CD4-positive, alpha-beta T cell (primary cell): Measurements from ENCODE around the gene TUBGCP2. TPM values are rescaled to one million over a fixed set of nuclear protein-coding genes. Genes with fewer than 3 reads are reported as not detected.

Experiments used
- ATAC-seq: fragments of 200-7000 bp; cut with Tn5 transposase; one replicate; pipeline ENCODE4 v1.10.0; 2022; ENCODE audit warnings: mild to moderate bottlenecking; ENCODE audit not compliant: poor library complexity
- CTCF ChIA-PET: fragments of 350-600 bp; sonication (Branson Sonifier 250); formaldehyde crosslinking; loops from one replicate; lab custom pipeline; 2021; ENCODE audit warnings: antibody characterized with exemption, inconsistent platforms; lab: Charles Lee
- POLR2A ChIA-PET: fragments of 350-600 bp; sonication (Branson Sonifier 250); formaldehyde crosslinking; loops from one replicate; lab custom pipeline; 2021; ENCODE audit warnings: antibody characterized with exemption, inconsistent platforms; lab: Charles Lee
- DNase-seq, 14 experiments: peaks; one replicate each; pipeline ENCODE4 v3.0.0-alpha.2; 2013 to 2020; ENCODE audit warnings: mixed read lengths in 2 of 14
- H3K27ac ChIP-seq, 2 donors: one replicate each; pipeline versions ENCODE4 v1.5.1 to v1.7.0; 2013; ENCODE audit warnings: low read length in 2 of 2, low read depth in 1 of 2, mild to moderate bottlenecking in 1 of 2
- H3K27me3 ChIP-seq, 2 experiments: 1 replicate in 1 of 2; 2 replicates in 1 of 2; pipeline versions ENCODE4 v1.6.1 to v1.7.0; 2013; ENCODE audit warnings: low read length in 2 of 2, control low read depth in 1 of 2, mild to moderate bottlenecking in 1 of 2, moderate library complexity in 1 of 2; ENCODE audit not compliant: insufficient read depth in 2 of 2, control insufficient read depth in 1 of 2
- H3K36me3 ChIP-seq: one replicate; pipeline ENCODE4 v1.6.1; 2013; ENCODE audit warnings: low read length, control low read depth; ENCODE audit not compliant: insufficient read depth
- H3K4me1 ChIP-seq: one replicate; pipeline ENCODE4 v1.6.1; 2013; ENCODE audit warnings: low read length, control low read depth; ENCODE audit not compliant: insufficient read depth
- H3K4me3 ChIP-seq: one replicate; pipeline ENCODE4 v1.5.1; 2013; ENCODE audit warnings: mild to moderate bottlenecking, low read length, moderate library complexity
- H3K9me3 ChIP-seq, 2 experiments: 1 replicate in 1 of 2; 2 replicates in 1 of 2; pipeline versions ENCODE4 v1.6.1 to v1.7.0; 2013; ENCODE audit warnings: low read length in 2 of 2, mild to moderate bottlenecking in 2 of 2, control low read depth in 1 of 2, moderate library complexity in 1 of 2; ENCODE audit not compliant: control insufficient read depth in 1 of 2, insufficient read depth in 1 of 2
- H3K27ac Mint-ChIP-seq: one replicate; pipeline ENCODE4 v1.8.0; 2020; ENCODE audit warnings: mixed read lengths
- H3K27me3 Mint-ChIP-seq: one replicate; pipeline ENCODE4 v1.8.0; 2021; ENCODE audit warnings: mixed read lengths
- H3K36me3 Mint-ChIP-seq: one replicate; pipeline ENCODE4 v1.8.0; 2021; ENCODE audit warnings: low read depth, mixed read lengths
- H3K4me1 Mint-ChIP-seq: one replicate; pipeline ENCODE4 v1.8.0; 2021; ENCODE audit warnings: low read depth, mixed read lengths
- H3K4me3 Mint-ChIP-seq: one replicate; pipeline ENCODE4 v1.8.0; 2020; ENCODE audit warnings: mild to moderate bottlenecking, mixed read lengths
- H3K9me3 Mint-ChIP-seq: one replicate; pipeline ENCODE4 v1.8.0; 2020; ENCODE audit warnings: mixed read lengths
- intact Hi-C, 2 experiments: fragments of 100-400 bp; cut with DNase I in 1 of 2; cut with micrococcal nuclease in 1 of 2; formaldehyde crosslinking; loops; one replicate each; pipeline versions ENCODE4 v1.15.1 to v1.9.0; 2023 to 2025; cut with DNase I, micrococcal nuclease
- total RNA-seq, 174 experiments: library from RNA in 2 of 174; stranded (reverse) in 2 of 174; gene quantifications; one replicate each; pipeline ENCODE4 v1.2.3 and lab custom pipeline; 2021 to 2026
- TF ChIP-seq, protein P1 (sequence below): fragments of 200-600 bp; IDR thresholded peaks from one replicate; pipeline ENCODE4 v1.8.0; 2022; ENCODE audit warnings: antibody characterized with exemption, mild to moderate bottlenecking

TUBGCP2 gene
- total RNA-seq, 2 experiments from 2014 or later = 89.3 to 94.2 TPM

DNA sequence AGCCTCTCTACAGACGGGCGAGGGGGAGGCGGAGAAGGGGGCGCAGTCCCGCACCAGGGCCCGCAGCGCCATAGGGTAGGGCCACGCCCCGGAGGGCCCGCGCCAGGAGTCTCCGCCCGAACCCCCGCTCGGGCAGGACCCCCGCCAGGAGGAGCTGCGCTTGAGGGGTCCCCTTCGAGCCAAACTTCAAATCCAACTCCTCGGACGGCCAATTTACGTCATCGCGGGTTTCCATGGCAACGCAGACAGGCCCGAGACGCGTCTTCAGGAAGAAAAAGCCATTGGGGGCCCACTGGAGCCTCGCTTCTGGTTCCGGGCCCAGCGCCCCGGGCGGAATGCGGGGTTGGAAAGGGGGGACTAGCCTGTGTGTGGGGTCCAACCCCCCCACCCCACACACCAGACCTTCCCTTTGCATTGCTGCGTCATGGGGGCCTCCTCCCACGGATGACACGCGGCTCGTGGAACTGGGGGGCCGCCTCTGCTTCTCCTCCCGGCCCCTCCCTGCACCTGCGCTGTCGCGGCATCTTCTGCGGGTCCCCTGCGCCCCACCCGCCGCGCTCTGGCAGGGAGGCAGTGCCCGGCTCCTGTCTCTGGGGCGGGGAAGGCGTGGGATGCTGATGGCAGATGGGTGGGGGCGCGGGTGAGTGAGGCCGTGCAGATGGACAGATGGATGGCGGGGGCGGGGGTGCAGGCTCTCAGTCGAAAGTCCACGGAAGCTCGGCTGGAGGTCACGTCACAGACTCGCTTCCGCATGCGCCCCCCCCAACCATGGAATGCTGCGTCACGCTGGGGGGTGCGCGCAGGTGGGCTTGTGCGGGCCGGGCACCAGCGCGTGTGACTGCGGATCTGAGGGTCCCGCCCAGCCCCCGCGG is 26.8 kb upstream of the TUBGCP2 start:
- intact Hi-C loops = loop anchor here (2.0 to 5.0 kb wide), 4 partner anchors 21 to 57 kb away; partner anchors contain the start of genes ECHS1 (in 1 of the 2), FUOM (in 1 of the 2) and MTG1 (in 1 of the 2)
- Histone ChIP-seq H3K4me3 (peak overlapping the region; percentile 58), H3K27ac (peak overlapping the region; percentile 53 to 78)

DNA sequence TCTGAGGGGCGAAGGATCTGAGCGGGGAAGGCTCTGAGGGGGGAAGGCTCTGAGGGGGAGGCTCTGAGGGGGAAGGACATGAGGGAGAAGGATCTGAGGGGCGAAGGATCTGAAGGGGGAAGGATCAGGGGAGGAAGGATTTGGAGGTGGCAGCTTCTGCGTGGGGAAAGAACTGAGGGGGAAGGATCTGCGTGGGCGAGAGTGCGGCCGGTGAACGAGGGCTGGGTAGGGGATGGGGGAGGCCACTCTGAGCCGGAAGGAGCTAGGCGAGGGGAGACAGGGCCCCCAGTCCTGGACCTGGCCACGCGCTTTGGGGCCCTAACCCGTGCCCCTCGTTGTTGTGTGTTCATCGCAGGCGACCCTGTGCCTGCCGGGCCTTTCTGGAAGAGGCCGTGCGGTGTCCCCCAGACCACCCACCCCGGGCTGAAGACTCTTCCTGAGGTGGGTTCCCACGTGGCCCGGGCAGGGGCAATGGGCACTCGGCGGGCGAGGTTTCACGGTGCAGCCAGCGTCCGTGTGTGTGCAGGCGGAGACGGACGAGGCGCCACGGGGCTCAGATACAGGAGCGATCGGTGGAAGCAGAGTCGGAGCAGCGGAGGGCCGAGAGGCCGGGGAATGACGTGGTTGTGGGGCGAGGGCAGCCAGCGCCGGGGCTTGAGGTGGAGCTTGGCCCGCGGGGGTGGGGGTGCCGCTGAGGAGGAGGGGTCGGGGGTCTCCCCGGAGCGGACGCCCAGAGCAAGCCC is 26.0 kb upstream of the TUBGCP2 start:
- TF ChIP-seq, protein P1, sequence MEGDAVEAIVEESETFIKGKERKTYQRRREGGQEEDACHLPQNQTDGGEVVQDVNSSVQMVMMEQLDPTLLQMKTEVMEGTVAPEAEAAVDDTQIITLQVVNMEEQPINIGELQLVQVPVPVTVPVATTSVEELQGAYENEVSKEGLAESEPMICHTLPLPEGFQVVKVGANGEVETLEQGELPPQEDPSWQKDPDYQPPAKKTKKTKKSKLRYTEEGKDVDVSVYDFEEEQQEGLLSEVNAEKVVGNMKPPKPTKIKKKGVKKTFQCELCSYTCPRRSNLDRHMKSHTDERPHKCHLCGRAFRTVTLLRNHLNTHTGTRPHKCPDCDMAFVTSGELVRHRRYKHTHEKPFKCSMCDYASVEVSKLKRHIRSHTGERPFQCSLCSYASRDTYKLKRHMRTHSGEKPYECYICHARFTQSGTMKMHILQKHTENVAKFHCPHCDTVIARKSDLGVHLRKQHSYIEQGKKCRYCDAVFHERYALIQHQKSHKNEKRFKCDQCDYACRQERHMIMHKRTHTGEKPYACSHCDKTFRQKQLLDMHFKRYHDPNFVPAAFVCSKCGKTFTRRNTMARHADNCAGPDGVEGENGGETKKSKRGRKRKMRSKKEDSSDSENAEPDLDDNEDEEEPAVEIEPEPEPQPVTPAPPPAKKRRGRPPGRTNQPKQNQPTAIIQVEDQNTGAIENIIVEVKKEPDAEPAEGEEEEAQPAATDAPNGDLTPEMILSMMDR = no peak
- CTCF ChIA-PET = no interaction called here
- peak overlapping the region; percentile 86 for H3K27ac Mint-ChIP-seq
- peaks cover 4% of the 10 kb centered on the region for H3K9me3 Mint-ChIP-seq
- ATAC-seq (peak; percentile 10), DNase-seq (peak in 5 of 14 experiments; percentile 13 to 65 (median 55))
- POLR2A ChIA-PET = no interaction called here
- H3K4me3 ChIP-seq = peak overlapping the region; percentile 58
- H3K27me3 ChIP-seq = no peaks in the 10 kb centered on the region
- intact Hi-C loops = loop anchor here (5.0 kb wide), 2 partner anchors 38 to 58 kb away; partner anchors contain the start of genes ECHS1 (in 1 of the 2) and MTG1 (in 1 of the 2)
- H3K4me1 ChIP-seq = peaks cover 46% of the 10 kb centered on the region
- peaks cover 7% of the 10 kb centered on the region for H3K4me1 Mint-ChIP-seq
- peak overlapping the region; percentile 84 for H3K4me3 Mint-ChIP-seq
- H3K36me3 Mint-ChIP-seq = peaks cover 4% of the 10 kb centered on the region
- H3K36me3 ChIP-seq = no peaks in the 10 kb centered on the region
- peaks cover 14% of the 10 kb centered on the region for H3K27me3 Mint-ChIP-seq
- H3K27ac ChIP-seq = peak overlapping the region; percentile 53 to 78
- H3K9me3 ChIP-seq = peaks cover 0 to 13% of the 10 kb centered on the region in 2 experiments

More for the DNA sequence above, 26.8 kb upstream of the TUBGCP2 start:
- peaks cover 12% of the 10 kb centered on the region for H3K27me3 Mint-ChIP-seq
- peaks cover 4% of the 10 kb centered on the region for H3K36me3 Mint-ChIP-seq
- DNase-seq (peak; percentile 67 to 96 (median 83)), ATAC-seq (peak; percentile 56)
- Histone ChIP-seq H3K9me3 (peaks cover 0 to 13% of the 10 kb centered on the region in 2 experiments), H3K36me3 (no peaks in the 10 kb centered on the region), H3K4me1 (peaks cover 41% of the 10 kb centered on the region), H3K27me3 (no peaks in the 10 kb centered on the region)
- ChIA-PET POLR2A (interaction anchor here (0.7 to 2.0 kb wide), 9 partner anchors 11 to 73 kb away, joined by 3 to 12 read pairs (median 5); partner anchors contain the start of genes FUOM and PAOX), CTCF (no interaction called here)
- H3K4me1 Mint-ChIP-seq = peaks cover 6% of the 10 kb centered on the region
- TF ChIP-seq, protein P1 = no peak
- peaks cover 4% of the 10 kb centered on the region for H3K9me3 Mint-ChIP-seq
- H3K27ac Mint-ChIP-seq = peak overlapping the region; percentile 86
- H3K4me3 Mint-ChIP-seq = peak overlapping the region; percentile 81

DNA sequence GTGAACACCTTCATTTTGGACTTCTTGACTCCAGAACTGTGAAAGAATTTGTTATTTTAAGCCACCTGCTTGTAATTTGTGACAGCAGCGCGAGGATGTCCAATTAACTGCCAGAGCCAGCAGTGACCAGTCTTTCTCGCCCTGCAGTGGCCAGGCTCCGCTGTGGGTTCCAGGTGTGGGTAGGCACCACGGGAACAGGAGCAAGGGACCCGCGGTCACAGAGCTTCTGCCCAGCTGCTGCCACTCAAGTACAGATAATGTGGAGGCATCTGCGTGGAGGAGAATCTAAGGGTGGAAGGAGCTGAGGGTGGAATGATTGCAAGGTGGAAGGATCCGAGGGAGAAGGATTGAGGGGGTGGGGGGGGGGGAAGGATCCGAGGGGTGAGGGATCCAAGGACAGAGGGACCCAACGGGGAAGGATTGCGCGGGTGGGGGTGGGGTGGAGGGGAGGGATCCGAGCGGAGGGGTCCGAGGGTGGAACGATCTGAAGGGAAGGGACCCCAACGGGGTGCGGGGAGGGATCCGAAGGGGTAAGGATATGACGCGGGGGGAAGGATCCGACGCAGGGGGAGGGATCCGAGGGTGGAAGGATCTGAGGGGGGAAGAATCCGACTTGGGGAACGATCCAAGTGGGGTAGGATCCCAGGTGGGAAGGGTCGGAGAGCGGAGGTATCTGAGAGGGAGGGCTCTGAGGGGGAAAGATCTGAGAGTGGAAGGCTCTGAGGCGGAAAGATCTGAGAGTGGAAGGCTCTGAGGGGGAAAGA is 24.4 kb upstream of the TUBGCP2 start:
- no peaks in the 10 kb centered on the region for H3K36me3 ChIP-seq
- Mint-ChIP-seq H3K36me3 (peaks cover 4% of the 10 kb centered on the region), H3K4me3 (peak overlapping the region; percentile 70), H3K4me1 (peaks cover 12% of the 10 kb centered on the region), H3K9me3 (peaks cover 4% of the 10 kb centered on the region), H3K27ac (peak overlapping the region; percentile 82), H3K27me3 (peaks cover 26% of the 10 kb centered on the region)
- CTCF ChIA-PET = no interaction called here
- no peak overlapping the region for H3K4me3 ChIP-seq
- peaks cover 0 to 20% of the 10 kb centered on the region in 2 experiments for H3K9me3 ChIP-seq
- peaks cover 13 to 14% of the 10 kb centered on the region in 2 experiments for H3K27me3 ChIP-seq
- intact Hi-C loops = no loop called here
- POLR2A ChIA-PET = no interaction called here
- no peak for DNase-seq
- ATAC-seq = no peak
- no peak overlapping the region for H3K27ac ChIP-seq
- TF ChIP-seq, protein P1 = no peak
- peaks cover 46% of the 10 kb centered on the region for H3K4me1 ChIP-seq
